ENCODE data around the gene C11orf21.

Gene C11orf21

DNA sequence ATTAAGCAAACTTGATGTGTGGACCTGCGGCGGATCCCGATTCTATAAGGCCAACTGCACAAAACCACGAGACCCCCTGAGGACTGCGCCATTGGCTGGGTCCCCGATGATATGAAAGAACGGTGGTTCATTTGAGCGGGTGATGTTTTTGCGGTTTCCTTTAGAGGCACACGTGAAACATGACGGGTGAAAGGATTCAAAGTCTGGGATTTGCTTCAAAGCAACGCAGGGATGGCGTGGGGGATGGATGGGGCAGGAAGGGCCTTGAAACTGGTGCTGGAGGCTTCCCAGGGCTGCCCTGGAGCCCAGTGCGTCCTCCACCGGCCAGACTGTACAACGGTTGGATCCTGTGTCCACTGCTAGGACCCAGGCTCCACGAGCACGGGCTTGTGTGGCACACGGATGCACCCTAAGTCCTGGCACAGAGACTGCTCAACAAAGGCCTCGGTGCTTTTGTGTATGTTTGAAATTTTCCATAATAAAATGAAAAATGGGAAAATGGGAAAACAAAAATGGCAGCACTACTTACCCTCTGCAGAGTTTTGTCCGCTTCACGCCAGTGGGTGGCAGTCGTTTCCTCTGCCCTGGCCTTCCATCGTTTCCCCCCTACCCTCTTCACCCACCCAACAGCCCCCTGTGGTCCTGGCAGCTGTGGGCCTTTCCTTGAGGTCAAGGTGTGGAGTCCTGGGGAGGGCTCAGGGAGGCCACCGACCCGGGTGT is 35.0 kb downstream of the C11orf21 start:
- peaks cover 3% of the 10 kb centered on the region for H3K27me3 ChIP-seq (ENCODE audit: low read depth, low read length)
- no peaks in the 10 kb centered on the region for H3K9me3 ChIP-seq (ENCODE audit: control insufficient read depth in 1 of 2, low read length in 2 of 2)
- no peak overlapping the region for H3K4me3 ChIP-seq (ENCODE audit: low read depth in 1 of 2, low read length in 2 of 2)
- H3K27ac ChIP-seq (ENCODE audit: low read length): no peak overlapping the region
- H3K36me3 ChIP-seq (ENCODE audit: control insufficient read depth in 1 of 2, insufficient read depth in 2 of 2, low read length in 2 of 2): no peaks in the 10 kb centered on the region
- peaks cover 0 to 26% of the 10 kb centered on the region in 2 donors for H3K4me1 ChIP-seq (ENCODE audit: control insufficient read depth in 1 of 2, insufficient read depth in 2 of 2, low read length in 2 of 2)

DNA sequence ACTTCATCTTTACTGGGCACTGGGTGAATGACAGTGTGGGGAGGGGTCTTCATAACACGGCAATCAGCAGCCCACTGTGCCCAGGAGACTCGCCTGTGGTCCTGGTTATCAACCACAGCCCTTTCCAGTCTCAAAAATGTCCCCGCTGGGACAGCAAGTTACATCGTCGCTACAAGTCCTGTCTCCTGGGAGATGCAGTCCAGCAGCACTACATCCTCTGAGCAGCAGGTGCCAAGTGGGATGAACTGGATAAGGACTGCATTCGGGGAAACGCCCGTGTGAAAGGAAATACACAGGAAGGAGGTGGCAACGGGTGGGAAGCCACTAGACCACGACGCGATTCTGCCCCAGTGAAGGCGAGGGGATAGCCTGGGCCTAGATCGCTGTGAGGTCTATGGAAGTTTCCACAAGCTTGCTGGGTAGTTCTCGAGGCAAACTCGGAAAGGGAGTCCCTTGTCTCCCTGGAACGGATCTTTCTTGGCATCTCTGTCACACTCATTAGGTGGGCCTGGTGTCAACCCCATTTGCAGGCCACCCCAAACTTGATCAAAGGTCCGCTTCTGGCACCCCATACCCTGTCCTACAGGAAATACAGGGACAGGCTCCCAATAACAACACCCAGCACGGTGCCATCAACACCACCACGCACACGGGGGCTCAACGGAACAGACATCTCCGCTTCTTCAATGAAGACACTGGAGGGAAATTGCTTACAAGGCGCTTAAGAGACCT is 35.7 kb downstream of the C11orf21 start:
- Histone ChIP-seq H3K9me3 (ENCODE audit: control insufficient read depth in 1 of 2, low read length in 2 of 2) (no peaks in the 10 kb centered on the region), H3K27me3 (ENCODE audit: low read depth, low read length) (peaks cover 3% of the 10 kb centered on the region), H3K36me3 (ENCODE audit: control insufficient read depth in 1 of 2, insufficient read depth in 2 of 2, low read length in 2 of 2) (no peaks in the 10 kb centered on the region), H3K4me1 (ENCODE audit: control insufficient read depth in 1 of 2, insufficient read depth in 2 of 2, low read length in 2 of 2) (peaks cover 0 to 23% of the 10 kb centered on the region in 2 donors), H3K4me3 (ENCODE audit: low read depth in 1 of 2, low read length in 2 of 2) (no peak overlapping the region), H3K27ac (ENCODE audit: low read length) (no peak overlapping the region)

DNA sequence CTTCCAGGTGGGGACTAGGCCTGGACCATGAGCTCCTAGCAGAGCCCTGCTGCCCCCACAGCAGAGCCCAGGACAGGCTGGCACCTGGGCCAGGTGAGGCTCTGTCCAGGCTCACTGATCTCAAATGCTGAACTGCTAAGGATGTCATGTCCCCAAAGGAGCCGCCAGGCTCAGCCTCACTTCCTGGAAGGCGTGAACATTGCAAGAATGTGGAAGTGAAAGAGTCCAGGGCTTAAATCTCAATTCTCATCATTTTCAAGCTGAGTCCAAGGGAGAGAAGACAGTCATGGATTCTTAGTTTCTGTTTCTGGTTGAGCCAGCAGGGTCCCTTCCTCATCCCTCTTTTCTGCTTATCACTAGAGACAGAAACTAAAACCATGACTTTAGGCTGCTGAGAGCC is 36.3 kb downstream of the C11orf21 start:
- no peak overlapping the region for H3K4me3 ChIP-seq (ENCODE audit: low read depth in 1 of 2, low read length in 2 of 2)

DNA sequence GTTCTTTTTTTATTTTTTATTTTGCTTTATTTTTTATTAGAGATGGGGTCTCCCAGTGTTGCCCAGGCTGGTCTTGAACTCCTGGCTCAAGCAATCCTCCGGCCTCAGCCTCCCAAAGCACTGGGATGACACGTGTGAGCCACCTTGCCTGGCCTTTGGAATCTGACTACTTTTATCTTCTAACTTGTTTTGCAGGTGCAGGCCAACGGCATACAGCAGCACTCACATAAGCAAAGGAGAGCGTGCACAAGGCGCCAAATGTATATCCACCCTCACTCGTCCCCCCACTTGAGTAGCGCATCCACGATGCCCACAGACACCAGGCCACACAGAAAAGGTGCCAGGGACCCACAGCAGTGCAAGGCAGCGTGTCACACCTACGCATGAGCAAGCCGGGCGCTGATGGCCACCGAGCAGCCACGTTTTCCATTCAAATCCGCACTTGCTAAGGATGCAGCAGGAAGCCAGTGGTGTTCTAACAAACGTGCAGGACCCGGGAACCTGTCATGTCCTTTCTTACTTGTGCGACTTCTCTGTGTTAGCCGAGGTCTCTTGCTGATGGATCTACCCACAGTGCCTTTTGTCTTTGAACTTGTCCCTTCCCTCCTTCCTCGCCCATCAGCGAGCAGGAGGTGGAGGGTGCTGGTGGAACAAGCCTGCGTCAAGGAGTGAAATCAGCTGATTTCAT is 37.2 kb downstream of the C11orf21 start:
- H3K36me3 ChIP-seq (ENCODE audit: control insufficient read depth in 1 of 2, insufficient read depth in 2 of 2, low read length in 2 of 2): no peaks in the 10 kb centered on the region
- H3K27ac ChIP-seq (ENCODE audit: low read length): no peak overlapping the region
- H3K9me3 ChIP-seq (ENCODE audit: control insufficient read depth in 1 of 2, low read length in 2 of 2): no peaks in the 10 kb centered on the region
- H3K4me1 ChIP-seq (ENCODE audit: control insufficient read depth in 1 of 2, insufficient read depth in 2 of 2, low read length in 2 of 2): peaks cover 0 to 10% of the 10 kb centered on the region in 2 donors
- H3K4me3 ChIP-seq (ENCODE audit: low read depth in 1 of 2, low read length in 2 of 2): no peak overlapping the region
- peaks cover 3% of the 10 kb centered on the region for H3K27me3 ChIP-seq (ENCODE audit: low read depth, low read length)

More for the DNA sequence above, 36.3 kb downstream of the C11orf21 start:
- no peaks in the 10 kb centered on the region for H3K9me3 ChIP-seq (ENCODE audit: control insufficient read depth in 1 of 2, low read length in 2 of 2)
- H3K27me3 ChIP-seq (ENCODE audit: low read depth, low read length): peaks cover 3% of the 10 kb centered on the region
- no peak overlapping the region for H3K27ac ChIP-seq (ENCODE audit: low read length)
- H3K4me1 ChIP-seq (ENCODE audit: control insufficient read depth in 1 of 2, insufficient read depth in 2 of 2, low read length in 2 of 2): peaks cover 0 to 17% of the 10 kb centered on the region in 2 donors
- H3K36me3 ChIP-seq (ENCODE audit: control insufficient read depth in 1 of 2, insufficient read depth in 2 of 2, low read length in 2 of 2): no peaks in the 10 kb centered on the region

- H3K27ac ChIP-seq (ENCODE audit: low read length): no peak overlapping the region
- H3K36me3 ChIP-seq (ENCODE audit: control insufficient read depth in 1 of 2, insufficient read depth in 2 of 2, low read length in 2 of 2): no peaks in the 10 kb centered on the region
- peaks cover 3% of the 10 kb centered on the region for H3K27me3 ChIP-seq (ENCODE audit: low read depth, low read length)
- H3K9me3 ChIP-seq (ENCODE audit: control insufficient read depth in 1 of 2, low read length in 2 of 2): no peaks in the 10 kb centered on the region
- no peak overlapping the region for H3K4me3 ChIP-seq (ENCODE audit: low read depth in 1 of 2, low read length in 2 of 2)
- peaks cover 0 to 5% of the 10 kb centered on the region in 2 donors for H3K4me1 ChIP-seq (ENCODE audit: control insufficient read depth in 1 of 2, insufficient read depth in 2 of 2, low read length in 2 of 2)
These were observed 37.9 kb downstream of the C11orf21 start for GRCh38 chr11:2263724-2264360.

DNA sequence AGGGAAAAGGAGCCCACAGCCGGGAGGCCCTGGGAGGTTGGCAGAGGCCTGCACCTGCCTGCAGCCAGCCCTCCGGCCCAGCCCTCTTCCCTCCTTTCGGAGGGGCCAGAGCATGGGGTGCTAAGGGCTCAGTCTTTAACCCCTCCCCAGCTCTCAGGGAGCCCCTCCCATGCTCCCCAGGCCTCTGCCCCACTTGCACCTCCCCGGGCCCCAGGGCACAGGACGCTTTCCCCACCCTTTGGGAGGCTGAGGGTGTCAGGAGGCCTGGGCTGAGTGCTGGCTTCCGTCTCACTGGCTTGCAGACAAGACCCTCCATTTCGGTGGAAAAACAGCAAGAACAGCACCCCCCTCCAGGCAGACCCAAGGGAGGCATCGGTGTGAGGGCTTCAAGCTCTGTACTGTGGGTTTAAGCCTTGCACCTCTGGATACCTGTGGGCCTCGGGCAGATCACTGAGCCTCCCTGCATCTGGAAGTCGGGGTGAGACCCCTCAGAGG is 38.6 kb downstream of the C11orf21 start:
- H3K4me1 ChIP-seq (ENCODE audit: control insufficient read depth in 1 of 2, insufficient read depth in 2 of 2, low read length in 2 of 2): no peaks in the 10 kb centered on the region
- no peaks in the 10 kb centered on the region for H3K9me3 ChIP-seq (ENCODE audit: control insufficient read depth in 1 of 2, low read length in 2 of 2)
- no peak overlapping the region for H3K27ac ChIP-seq (ENCODE audit: low read length)
- peaks cover 2% of the 10 kb centered on the region for H3K27me3 ChIP-seq (ENCODE audit: low read depth, low read length)
- no peaks in the 10 kb centered on the region for H3K36me3 ChIP-seq (ENCODE audit: control insufficient read depth in 1 of 2, insufficient read depth in 2 of 2, low read length in 2 of 2)
- H3K4me3 ChIP-seq (ENCODE audit: low read depth in 1 of 2, low read length in 2 of 2): no peak overlapping the region

DNA sequence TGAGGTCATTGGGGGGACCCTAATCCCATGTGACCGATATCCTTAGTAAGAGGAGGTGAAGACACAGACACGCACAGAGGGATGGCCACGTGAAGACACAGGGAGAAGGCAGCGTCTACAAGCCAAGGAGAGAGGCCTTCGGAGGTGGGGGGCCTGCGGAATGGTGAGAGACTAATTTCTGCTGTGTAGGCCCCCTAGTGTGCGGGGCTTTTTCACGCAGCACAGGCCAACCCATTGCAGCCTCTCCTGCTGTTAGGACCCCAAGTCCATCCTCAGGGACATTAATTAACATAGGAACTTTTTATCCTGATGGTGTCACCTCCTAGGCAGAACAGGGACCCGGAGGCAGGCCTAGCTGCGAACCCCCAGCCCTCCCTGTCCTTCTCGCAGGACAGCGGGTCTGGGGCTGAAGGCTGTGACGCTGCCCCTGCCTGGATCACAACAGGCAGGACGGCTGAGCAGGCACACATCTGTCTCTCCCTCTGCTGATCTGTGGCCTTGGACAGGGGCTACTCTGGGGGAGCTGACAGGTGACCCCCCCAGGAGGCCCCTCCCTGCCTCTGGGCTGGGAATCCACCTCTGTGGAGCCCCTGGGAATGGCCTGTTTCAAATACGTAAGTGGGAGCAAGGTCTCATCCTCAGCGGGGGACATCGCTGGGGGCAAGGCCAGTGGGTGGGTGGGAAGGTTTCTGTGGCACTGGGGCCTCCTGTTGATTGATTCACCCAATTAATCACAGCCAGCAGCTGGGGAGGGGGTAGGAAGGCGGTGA is 39.2 kb downstream of the C11orf21 start:
- no peaks in the 10 kb centered on the region for H3K9me3 ChIP-seq (ENCODE audit: control insufficient read depth in 1 of 2, low read length in 2 of 2)
- H3K27me3 ChIP-seq (ENCODE audit: low read depth, low read length): no peaks in the 10 kb centered on the region
- H3K27ac ChIP-seq (ENCODE audit: low read length): no peak overlapping the region

GRCh38 chr11:2261436-2262230 is 40.1 kb downstream of the C11orf21 start:
- H3K4me3 ChIP-seq (ENCODE audit: low read depth in 1 of 2, low read length in 2 of 2): no peak overlapping the region
- H3K9me3 ChIP-seq (ENCODE audit: control insufficient read depth in 1 of 2, low read length in 2 of 2): no peaks in the 10 kb centered on the region
- no peak overlapping the region for H3K27ac ChIP-seq (ENCODE audit: low read length)
- no peaks in the 10 kb centered on the region for H3K27me3 ChIP-seq (ENCODE audit: low read depth, low read length)
- H3K36me3 ChIP-seq (ENCODE audit: control insufficient read depth in 1 of 2, insufficient read depth in 2 of 2, low read length in 2 of 2): no peaks in the 10 kb centered on the region
- H3K4me1 ChIP-seq (ENCODE audit: control insufficient read depth in 1 of 2, insufficient read depth in 2 of 2, low read length in 2 of 2): no peaks in the 10 kb centered on the region

More for the DNA sequence above, 39.2 kb downstream of the C11orf21 start:
- H3K36me3 ChIP-seq (ENCODE audit: control insufficient read depth in 1 of 2, insufficient read depth in 2 of 2, low read length in 2 of 2): no peaks in the 10 kb centered on the region
- no peaks in the 10 kb centered on the region for H3K4me1 ChIP-seq (ENCODE audit: control insufficient read depth in 1 of 2, insufficient read depth in 2 of 2, low read length in 2 of 2)
- no peak overlapping the region for H3K4me3 ChIP-seq (ENCODE audit: low read depth in 1 of 2, low read length in 2 of 2)

DNA sequence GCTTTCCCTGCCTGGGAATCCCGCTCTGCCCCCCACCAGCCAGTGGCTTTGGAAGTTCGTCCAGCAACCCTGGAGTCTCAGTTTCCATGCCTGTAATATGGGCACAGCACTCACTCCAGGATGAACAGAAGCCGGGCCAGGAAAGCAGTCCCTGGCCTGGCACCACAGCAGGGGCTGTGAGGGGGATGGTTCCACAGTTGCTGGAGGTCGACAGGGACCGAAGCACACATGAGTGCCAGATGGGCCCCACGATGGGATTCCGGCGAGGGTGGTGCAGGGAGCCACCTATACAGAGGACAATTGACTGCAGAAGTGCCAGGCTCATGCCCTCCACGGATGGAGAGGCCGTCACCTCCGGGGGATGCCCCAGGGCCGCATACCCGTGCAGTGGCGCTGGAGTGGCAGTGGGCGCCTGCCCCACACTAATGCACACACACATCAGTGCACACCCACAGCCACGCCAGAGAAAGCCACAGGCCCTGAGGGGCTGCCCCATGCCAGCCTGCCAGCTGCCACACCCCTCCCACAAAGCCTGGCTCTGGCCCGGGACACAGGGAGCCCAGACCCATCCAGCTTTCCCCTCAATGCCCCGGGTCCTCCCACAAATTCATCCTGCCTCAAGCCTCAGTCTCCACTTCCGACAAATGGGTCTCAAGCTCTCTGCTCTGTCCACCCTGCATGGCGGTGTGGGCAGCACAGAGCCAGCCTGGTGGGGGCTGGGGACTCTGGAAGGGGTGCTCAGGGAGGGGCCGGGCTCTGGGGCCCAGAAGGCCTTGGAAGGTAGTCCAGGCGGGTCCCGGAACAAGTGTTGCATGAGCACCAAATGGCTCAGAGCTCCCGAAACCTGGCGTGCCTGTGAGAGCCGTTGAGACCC is 41.0 kb downstream of the C11orf21 start:
- H3K4me3 ChIP-seq (ENCODE audit: low read depth in 1 of 2, low read length in 2 of 2): no peak overlapping the region
- no peaks in the 10 kb centered on the region for H3K4me1 ChIP-seq (ENCODE audit: control insufficient read depth in 1 of 2, insufficient read depth in 2 of 2, low read length in 2 of 2)
- no peaks in the 10 kb centered on the region for H3K27me3 ChIP-seq (ENCODE audit: low read depth, low read length)
- no peaks in the 10 kb centered on the region for H3K36me3 ChIP-seq (ENCODE audit: control insufficient read depth in 1 of 2, insufficient read depth in 2 of 2, low read length in 2 of 2)
- no peaks in the 10 kb centered on the region for H3K9me3 ChIP-seq (ENCODE audit: control insufficient read depth in 1 of 2, low read length in 2 of 2)
- no peak overlapping the region for H3K27ac ChIP-seq (ENCODE audit: low read length)

All from muscle layer of duodenum (tissue), 2 donors.